Thoracic aorta (tissue), 2 donors: ENCODE data around the gene DENND4B. TPM values are rescaled to one million over a fixed set of nuclear protein-coding genes. Genes with fewer than 3 reads are reported as not detected.

Experiments used
- ATAC-seq: fragments of 150-250 bp; one replicate; pipeline ENCODE4 v1.8.0; 2017; ENCODE audit warnings: low read depth; ENCODE audit not compliant: insufficient number of reproducible peaks, low FRiP score
- DNase-seq: peaks from one replicate; pipeline ENCODE4 v3.0.0-alpha.2; 2020; ENCODE audit warnings: low spot score
- H3K27ac ChIP-seq, 2 donors: fragments of 200-600 bp; sonication (generic); 1 replicate in 1 of 2; 2 replicates in 1 of 2; pipeline ENCODE4 v1.5.1; 2016; ENCODE audit warnings: mild to moderate bottlenecking in 2 of 2, moderate library complexity in 2 of 2
- H3K27me3 ChIP-seq: fragments of 200-600 bp; sonication (generic); replicated peaks from 2 replicates; pipeline ENCODE4 v1.6.0; 2016; ENCODE audit warnings: mild to moderate bottlenecking; ENCODE audit not compliant: insufficient read depth
- H3K36me3 ChIP-seq: fragments of 200-600 bp; sonication (generic); one replicate; pipeline ENCODE4 v1.5.1; 2016
- H3K4me1 ChIP-seq, 2 donors: fragments of 200-600 bp; sonication (generic); 1 replicate in 1 of 2; 2 replicates in 1 of 2; pipeline versions ENCODE4 v1.5.1 to v1.6.0; 2016; ENCODE audit warnings: low read depth in 2 of 2, mild to moderate bottlenecking in 1 of 2; ENCODE audit not compliant: control insufficient read depth in 1 of 2
- H3K4me3 ChIP-seq: fragments of 200-600 bp; sonication (generic); 2 replicates; pipeline ENCODE4 v1.5.1; 2016; ENCODE audit warnings: mild to moderate bottlenecking
- H3K9me3 ChIP-seq: fragments of 200-600 bp; sonication (generic); 2 replicates; pipeline ENCODE4 v1.5.1; 2016
- total RNA-seq, 2 donors: library from RNA; depleted of rRNA; stranded (reverse); fragments of >200 nt; gene quantifications; one replicate each; pipeline versions ENCODE4 v1.1.0 to v1.2.3, GENCODE V29; 2016
- TF ChIP-seq, protein P1 (sequence below): fragments of 200-600 bp; sonication (generic); IDR thresholded peaks from one replicate; pipeline ENCODE4 v1.5.1; 2019; ENCODE audit warnings: antibody characterized with exemption

DENND4B gene
- total RNA-seq, 2 donors from 2014 or later: 59.0 to 82.7 TPM

DNA sequence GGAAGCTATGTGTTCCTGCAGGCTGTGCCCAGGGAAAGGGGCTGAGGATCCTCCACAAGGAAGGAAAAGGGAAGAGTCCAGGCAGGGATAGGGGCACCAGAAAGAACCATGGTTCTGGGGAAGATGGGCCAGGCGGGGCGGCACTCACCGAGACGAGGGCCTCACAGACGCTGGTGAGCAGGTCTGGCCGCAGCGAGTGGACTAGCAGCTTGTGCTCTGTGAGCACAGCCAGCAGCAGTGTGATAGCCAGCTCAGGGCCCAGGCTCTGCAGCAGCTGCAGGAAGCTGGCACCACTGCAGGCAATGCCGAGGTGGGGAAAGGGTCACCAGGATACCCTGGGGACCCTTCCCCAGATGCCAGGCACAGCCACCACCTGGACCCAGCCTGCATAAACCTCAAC lies 5.8 kb downstream of the DENND4B start:
- DNase-seq: no peak
- ATAC-seq: no peak
- no peaks in the 10 kb centered on the region for H3K9me3 ChIP-seq
- TF ChIP-seq, protein P1, sequence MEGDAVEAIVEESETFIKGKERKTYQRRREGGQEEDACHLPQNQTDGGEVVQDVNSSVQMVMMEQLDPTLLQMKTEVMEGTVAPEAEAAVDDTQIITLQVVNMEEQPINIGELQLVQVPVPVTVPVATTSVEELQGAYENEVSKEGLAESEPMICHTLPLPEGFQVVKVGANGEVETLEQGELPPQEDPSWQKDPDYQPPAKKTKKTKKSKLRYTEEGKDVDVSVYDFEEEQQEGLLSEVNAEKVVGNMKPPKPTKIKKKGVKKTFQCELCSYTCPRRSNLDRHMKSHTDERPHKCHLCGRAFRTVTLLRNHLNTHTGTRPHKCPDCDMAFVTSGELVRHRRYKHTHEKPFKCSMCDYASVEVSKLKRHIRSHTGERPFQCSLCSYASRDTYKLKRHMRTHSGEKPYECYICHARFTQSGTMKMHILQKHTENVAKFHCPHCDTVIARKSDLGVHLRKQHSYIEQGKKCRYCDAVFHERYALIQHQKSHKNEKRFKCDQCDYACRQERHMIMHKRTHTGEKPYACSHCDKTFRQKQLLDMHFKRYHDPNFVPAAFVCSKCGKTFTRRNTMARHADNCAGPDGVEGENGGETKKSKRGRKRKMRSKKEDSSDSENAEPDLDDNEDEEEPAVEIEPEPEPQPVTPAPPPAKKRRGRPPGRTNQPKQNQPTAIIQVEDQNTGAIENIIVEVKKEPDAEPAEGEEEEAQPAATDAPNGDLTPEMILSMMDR: no peak
- H3K4me1 ChIP-seq: peaks cover 10 to 17% of the 10 kb centered on the region in 2 donors
- H3K27ac ChIP-seq: no peak overlapping the region
- no peaks in the 10 kb centered on the region for H3K27me3 ChIP-seq
- peaks cover 45% of the 10 kb centered on the region for H3K36me3 ChIP-seq
- H3K4me3 ChIP-seq: no peak overlapping the region

DNA sequence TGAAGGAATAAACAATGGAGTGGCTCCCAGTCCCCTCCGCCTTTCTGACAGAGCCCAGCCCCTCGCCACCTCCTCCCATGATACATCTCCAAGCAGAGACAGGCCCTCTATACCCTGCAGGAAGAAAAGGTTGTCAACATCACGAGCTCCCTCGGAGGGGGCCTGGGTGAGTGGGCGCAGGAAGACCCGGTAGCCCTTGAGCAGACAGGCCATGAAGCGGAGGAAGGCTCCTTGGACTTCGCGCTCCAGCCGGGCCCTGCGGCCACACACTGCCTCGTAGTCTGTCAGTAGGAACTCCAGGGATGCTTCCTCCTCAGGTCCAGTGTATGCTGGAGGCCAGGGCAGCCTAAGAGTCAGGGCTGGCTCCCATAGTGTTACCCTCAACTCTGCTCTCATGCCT lies 7.0 kb downstream of the DENND4B start:
- Histone ChIP-seq H3K4me1 (peaks cover 1 to 8% of the 10 kb centered on the region in 2 donors), H3K36me3 (peaks cover 54% of the 10 kb centered on the region), H3K9me3 (no peaks in the 10 kb centered on the region), H3K27ac (no peak overlapping the region), H3K4me3 (no peak overlapping the region), H3K27me3 (no peaks in the 10 kb centered on the region)
- TF ChIP-seq, protein P1: no peak
- no peak for DNase-seq
- no peak for ATAC-seq

DNA sequence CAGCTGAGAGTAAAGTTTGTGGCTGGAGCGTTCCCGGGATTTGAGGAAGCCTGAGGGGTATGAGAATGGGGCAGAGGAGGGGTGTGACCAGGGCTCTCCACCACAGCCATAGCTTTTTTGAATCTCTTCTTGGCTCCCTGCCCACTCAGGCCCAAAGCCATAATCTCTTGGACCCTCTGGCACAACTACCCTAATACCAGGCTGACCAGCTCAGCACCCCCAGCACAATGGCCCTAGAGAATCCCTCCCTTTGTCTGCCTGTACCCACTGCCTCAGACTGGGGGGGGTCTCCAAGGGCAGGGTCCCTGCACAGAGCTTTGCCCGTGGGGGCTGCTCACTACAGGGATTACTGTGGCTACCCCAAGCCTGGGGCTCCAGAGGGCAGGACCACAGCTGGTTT lies 7.5 kb downstream of the DENND4B start:
- Histone ChIP-seq H3K4me1 (peaks cover 0 to 3% of the 10 kb centered on the region in 2 donors), H3K27me3 (no peaks in the 10 kb centered on the region), H3K4me3 (no peak overlapping the region), H3K36me3 (peaks cover 55% of the 10 kb centered on the region), H3K9me3 (no peaks in the 10 kb centered on the region), H3K27ac (no peak overlapping the region)
- TF ChIP-seq, protein P1: no peak
- ATAC-seq (no peak), DNase-seq (no peak)

DNA sequence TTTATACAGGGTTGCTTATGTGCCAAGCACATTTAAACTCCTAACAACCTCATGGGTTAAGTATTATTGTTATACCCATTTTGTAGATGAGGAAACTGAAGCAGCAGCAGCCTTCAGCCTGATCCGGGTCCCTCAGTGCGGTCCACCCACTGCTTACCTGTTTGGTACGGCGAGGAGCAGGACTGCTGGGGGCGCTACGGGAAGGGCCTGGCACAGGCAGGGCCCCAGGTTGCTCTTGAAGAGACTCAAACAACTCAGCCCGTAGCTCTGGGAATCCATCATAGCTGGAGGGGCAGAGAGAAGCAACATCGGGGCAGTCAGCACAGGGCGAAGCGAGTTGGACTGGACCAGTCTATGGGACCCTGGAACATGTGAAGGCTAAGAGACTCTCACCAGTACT lies 9.2 kb downstream of the DENND4B start:
- peaks cover 55% of the 10 kb centered on the region for H3K36me3 ChIP-seq
- H3K4me1 ChIP-seq: no peaks in the 10 kb centered on the region
- ATAC-seq (no peak), DNase-seq (no peak)
- no peaks in the 10 kb centered on the region for H3K27me3 ChIP-seq
- no peak overlapping the region for H3K4me3 ChIP-seq
- no peak overlapping the region for H3K27ac ChIP-seq
- TF ChIP-seq, protein P1: no peak
- no peaks in the 10 kb centered on the region for H3K9me3 ChIP-seq

DNA sequence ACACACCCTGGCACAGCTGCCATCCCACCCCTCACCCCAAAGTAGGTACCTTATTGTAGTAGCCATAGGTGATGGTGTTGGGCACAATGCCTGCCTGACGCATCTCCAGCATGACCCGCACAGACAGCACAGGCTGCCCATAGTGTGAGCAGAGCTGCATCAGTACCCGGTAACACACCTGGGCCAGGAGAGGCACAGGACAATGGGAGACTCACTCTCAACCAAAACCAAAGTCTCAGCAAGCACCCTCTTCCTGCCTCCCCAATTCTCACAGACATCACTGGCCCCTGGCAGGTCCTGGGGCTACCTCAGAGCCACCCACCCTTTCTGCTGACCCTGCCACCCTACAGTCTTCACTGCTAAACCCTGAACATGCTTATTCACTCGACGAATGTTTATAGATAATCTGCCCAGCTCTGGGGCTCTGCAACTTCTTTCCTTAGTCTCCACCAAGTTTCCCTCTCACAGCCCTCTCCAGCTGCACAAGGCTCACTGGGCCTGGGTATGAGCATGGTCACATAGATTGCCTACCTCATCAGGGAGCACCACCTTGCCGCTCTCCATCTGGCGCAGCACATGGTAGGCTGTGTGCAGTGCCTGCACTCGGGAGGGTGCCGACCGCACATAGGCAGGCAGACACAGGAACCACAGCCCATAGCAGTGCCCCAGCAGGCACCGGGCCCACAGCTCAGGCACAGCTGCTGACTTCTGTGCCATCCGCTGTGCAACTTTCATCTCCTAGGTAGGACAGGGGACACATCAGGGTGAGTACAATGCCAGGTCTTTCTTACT lies 10.3 kb downstream of the DENND4B start:
- ATAC-seq (no peak), DNase-seq (no peak)
- H3K9me3 ChIP-seq: no peaks in the 10 kb centered on the region
- TF ChIP-seq, protein P1: no peak
- H3K27ac ChIP-seq: no peak overlapping the region
- H3K4me1 ChIP-seq: no peaks in the 10 kb centered on the region
- H3K4me3 ChIP-seq: no peak overlapping the region
- peaks cover 58% of the 10 kb centered on the region for H3K36me3 ChIP-seq
- no peaks in the 10 kb centered on the region for H3K27me3 ChIP-seq
